H7 (cell line): ENCODE measurements around the gene DUOX1. TPM values are rescaled to one million over a fixed set of nuclear protein-coding genes. Genes with fewer than 3 reads are reported as not detected.
"Not testable (repeated sequence)": the region's sequence is repeated elsewhere in the genome, so short reads cannot be mapped to it uniquely, and the experiment has no call there.

Source experiments
- DNase-seq: peaks from one replicate; pipeline ENCODE4 v3.0.0; 2012
- H3K27me3 ChIP-seq: 2 replicates; pipeline ENCODE4 v1.6.0; 2011; ENCODE audit warnings: mild to moderate bottlenecking, low read length; ENCODE audit not compliant: control insufficient read depth, insufficient read depth
- H3K36me3 ChIP-seq: replicated peaks from 2 replicates; pipeline ENCODE4 v1.5.1; 2011; ENCODE audit warnings: low read length; ENCODE audit not compliant: control insufficient read depth, insufficient read depth
- H3K4me3 ChIP-seq: 2 replicates; pipeline ENCODE4 v1.5.1; 2011; ENCODE audit warnings: low read depth, mild to moderate bottlenecking, control low read depth, low read length, moderate library complexity; ENCODE audit not compliant: insufficient read depth
- total RNA-seq: library from RNA; depleted of rRNA; stranded (reverse); fragments of >200 nt; shearing (Covaris generic); gene quantifications from 2 replicates; pipeline ENCODE4 v1.2.3, GENCODE V29; 2014; rRNA removed

DUOX1 gene
- 0.24 and 0.37 TPM in 2 replicates for total RNA-seq

GRCh38 chr15:45129651-45130129 lies at the start of gene DUOX1, which contains the start of gene DUOXA1:
Gene DUOX1 (plus strand): TSS chr15:45129994. CDS start chr15:45131967, 1,973 bp downstream.
Gene DUOXA1 (minus strand): TSS chr15:45129879. CDS start chr15:45123014, 6,865 bp downstream.
- Histone ChIP-seq H3K27me3 (peaks cover 92% of the 10 kb centered on the region), H3K4me3 (peak within 1 kb of the TSS; percentile 54), H3K36me3 (no peaks in the 10 kb centered on the region)
- peak; percentile 94 for DNase-seq

GRCh38 chr15:45080593-45080992 lies 49.2 kb upstream of the DUOX1 start:
- H3K36me3 ChIP-seq, DNase-seq, H3K27me3 ChIP-seq, H3K4me3 ChIP-seq: not testable (repeated sequence)

GRCh38 chr15:45082412-45082811 lies 47.4 kb upstream of the DUOX1 start:
- not testable (repeated sequence) for H3K4me3 ChIP-seq, DNase-seq, H3K27me3 ChIP-seq, H3K36me3 ChIP-seq

GRCh38 chr15:45083223-45083622 lies 46.6 kb upstream of the DUOX1 start:
- no peak for DNase-seq
- H3K4me3 ChIP-seq, result no peak overlapping the region
- H3K27me3 ChIP-seq, result no peaks in the 10 kb centered on the region
- H3K36me3 ChIP-seq, result no peaks in the 10 kb centered on the region

DNA sequence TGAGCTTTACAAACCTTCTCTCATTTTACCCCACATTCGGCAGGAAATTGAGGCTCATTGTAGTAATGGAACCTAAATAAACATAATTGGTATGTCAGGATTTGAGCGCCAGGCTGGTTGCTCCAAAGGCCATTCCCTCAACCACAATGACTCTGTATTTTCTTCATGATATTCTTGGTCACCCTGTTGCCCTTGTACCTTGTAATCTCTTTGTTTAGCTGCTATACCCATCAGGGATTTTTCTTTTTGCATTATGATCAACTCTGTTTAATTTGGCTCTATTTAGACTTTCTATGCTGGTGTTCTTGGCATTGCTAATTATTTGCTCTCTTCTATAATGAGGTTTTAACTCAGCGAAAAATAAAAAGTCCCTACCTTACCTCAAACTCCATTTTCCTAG lies 45.6 kb upstream of the DUOX1 start:
- no peak for DNase-seq
- Histone ChIP-seq H3K27me3 (no peaks in the 10 kb centered on the region), H3K36me3 (no peaks in the 10 kb centered on the region), H3K4me3 (no peak overlapping the region)

DNA sequence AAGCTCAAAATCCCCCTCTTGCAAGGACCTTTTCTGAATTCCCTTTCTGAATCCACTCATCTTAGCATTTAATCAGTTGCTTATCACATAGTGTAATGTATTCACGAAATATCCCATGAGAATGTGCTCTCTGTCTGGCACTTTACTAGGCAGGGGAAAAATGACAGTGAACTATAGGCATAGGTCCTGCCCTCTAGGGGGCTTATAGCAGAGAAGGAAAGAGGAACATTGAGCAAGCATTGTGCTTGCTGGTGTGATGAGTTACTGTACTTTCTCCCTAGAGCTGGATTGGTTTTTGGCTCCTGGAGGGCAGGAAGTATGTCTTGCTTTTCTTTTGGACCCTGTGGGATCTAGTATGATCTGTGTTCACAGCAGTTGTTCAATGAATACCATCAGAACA lies 42.3 kb upstream of the DUOX1 start:
- Histone ChIP-seq H3K27me3 (no peaks in the 10 kb centered on the region; the same call in 1 of the 2 replicates), H3K36me3 (no peaks in the 10 kb centered on the region), H3K4me3 (no peak overlapping the region)
- peak; percentile 20 for DNase-seq

DNA sequence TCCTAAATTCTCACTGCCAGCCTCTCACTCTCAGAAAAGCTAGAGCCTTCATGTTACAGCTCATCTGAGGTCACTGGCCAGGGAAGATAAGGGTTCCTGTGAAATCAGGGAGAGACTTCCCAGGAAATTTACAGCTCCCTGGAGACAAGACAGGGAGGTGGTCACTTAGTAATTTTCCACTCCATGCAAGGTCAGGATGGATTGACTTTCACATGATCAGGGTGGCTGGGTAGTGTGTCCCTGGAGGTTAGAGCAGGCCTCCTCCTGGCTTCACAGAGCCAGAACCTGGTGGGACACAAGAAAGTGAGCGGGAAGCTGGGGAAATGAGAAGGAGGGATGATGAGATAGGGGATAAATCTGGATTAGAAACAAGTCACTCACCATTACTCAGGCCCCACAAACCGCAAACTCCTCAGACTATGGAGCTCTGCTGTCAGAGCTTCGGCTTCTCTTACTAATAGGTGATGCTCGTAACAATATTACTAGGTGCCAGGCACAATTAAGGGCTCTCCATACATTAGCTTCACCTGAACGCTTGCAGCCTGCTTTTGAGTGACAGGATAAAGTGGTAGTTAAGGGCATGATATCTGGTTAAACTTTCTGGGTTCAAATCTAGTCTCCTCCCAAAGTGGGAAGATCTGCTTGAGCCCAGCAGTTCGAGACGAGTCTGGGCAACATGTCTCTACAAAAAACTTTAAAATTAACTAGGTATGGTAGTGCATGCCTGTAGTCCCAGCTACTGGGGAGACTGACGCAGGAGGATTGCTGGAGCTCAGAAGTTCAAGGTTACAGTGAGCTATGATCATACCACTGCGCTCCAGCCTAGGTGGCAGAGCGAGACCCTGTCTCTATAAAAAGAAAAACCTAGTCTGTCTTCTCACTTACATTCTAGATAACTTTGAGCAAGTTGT lies 40.7 kb upstream of the DUOX1 start:
- Histone ChIP-seq H3K36me3 (no peaks in the 10 kb centered on the region), H3K4me3 (no peak overlapping the region), H3K27me3 (no peaks in the 10 kb centered on the region; the same call in 1 of the 2 replicates)
- DNase-seq, result no peak

DNA sequence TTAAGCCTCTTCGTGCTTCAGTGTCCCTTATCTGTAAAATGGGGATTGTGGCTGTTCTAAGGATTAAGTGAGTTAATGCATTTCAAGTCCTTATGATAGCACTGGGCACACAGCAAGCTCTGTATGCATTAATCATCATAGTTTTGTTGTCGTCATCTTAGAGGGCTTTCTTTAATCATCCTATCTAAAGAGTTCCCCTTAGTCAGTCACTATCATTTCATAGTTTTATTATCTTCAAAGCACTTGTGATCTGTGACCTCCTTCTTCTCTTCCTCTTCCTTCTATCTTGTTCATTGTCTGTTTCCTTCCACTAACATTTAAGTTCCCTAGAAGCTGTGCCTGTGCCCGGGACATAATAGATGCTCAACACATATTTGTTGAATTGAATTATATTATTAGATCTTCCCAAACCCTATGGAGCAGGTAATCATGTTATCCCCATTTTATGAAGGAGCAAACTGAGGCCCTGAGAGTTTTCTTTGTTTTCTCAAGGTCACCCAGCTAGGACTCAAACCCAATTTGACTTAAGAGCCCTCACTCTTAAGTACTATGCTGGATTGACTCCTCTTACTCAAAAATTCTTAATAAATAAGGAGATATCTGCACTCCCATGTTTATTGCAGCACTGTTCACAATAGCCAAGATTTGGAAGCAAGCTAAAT lies 40.0 kb upstream of the DUOX1 start:
- no peaks in the 10 kb centered on the region; the same call in 1 of the 2 replicates for H3K27me3 ChIP-seq
- no peak overlapping the region for H3K4me3 ChIP-seq
- no peaks in the 10 kb centered on the region for H3K36me3 ChIP-seq
- no peak for DNase-seq

- DNase-seq, result no peak
- no peaks in the 10 kb centered on the region; the same call in 1 of the 2 replicates for H3K27me3 ChIP-seq
- H3K4me3 ChIP-seq, result no peak overlapping the region
- no peaks in the 10 kb centered on the region for H3K36me3 ChIP-seq
Measured at GRCh38 chr15:45091161-45091560, 38.6 kb upstream of the DUOX1 start.

DNA sequence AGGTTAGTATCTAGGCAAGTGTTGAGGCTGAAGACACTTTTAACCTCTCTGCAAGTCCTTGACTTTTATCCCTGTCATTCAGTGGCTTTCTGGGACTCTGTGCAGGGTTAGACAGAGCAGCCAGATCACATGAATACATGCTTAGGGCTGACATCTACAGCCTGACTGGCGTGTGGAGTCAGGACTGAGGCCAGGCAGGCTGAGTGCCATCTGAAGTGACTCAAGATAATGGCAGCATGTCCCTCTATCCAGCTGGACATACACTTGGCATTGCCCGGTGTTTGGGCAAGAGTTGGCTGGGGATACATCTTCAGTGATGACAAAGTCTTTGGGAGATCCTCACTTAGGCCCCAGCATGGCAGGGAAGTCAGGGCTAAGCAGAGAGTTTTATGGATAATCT lies 38.2 kb upstream of the DUOX1 start:
- no peaks in the 10 kb centered on the region; the same call in 1 of the 2 replicates for H3K27me3 ChIP-seq
- no peaks in the 10 kb centered on the region for H3K36me3 ChIP-seq
- no peak for DNase-seq
- H3K4me3 ChIP-seq, result no peak overlapping the region

GRCh38 chr15:45093013-45093412 lies 36.8 kb upstream of the DUOX1 start:
- Histone ChIP-seq H3K36me3 (no peaks in the 10 kb centered on the region), H3K4me3 (no peak overlapping the region), H3K27me3 (no peaks in the 10 kb centered on the region; the same call in 1 of the 2 replicates)
- no peak for DNase-seq

DNA sequence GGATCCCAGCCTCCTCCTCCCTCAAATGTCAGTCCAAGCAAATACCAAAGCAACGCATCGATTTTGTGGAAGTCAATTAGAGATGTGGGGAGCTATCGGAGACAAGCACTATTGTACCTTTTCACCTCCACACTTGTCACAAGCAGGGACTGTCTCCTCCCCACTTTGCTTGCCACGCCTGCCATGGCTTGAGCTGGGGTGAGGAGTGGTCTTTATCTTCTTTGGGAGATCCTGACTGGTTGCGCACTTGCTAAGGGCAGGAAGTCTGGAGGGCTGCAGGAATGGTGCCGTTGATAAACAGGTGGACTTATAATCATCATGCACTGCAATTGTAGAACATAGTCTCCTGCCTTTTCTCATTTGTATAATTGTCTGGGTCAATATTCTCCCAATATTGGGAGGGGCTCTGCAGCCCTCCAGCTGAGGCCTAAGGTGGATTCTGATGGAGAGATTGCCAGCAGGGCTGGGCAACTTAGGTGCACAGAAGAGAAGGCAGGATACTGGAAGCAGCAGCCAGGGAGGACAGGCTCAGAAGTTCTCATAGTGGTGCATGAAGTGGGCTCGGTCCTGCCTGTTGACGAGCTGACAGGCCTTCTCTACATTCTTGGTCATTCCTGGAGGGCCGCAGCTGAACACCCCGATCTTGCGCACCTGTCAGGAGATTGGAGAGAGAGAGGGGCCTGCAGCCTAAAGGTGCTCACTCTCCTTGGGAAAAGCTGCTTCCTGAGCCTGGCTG lies 36.0 kb upstream of the DUOX1 start:
- DNase-seq, result no peak
- H3K36me3 ChIP-seq, result no peaks in the 10 kb centered on the region
- H3K4me3 ChIP-seq, result no peak overlapping the region
- no peaks in the 10 kb centered on the region; the same call in 1 of the 2 replicates for H3K27me3 ChIP-seq

DNA sequence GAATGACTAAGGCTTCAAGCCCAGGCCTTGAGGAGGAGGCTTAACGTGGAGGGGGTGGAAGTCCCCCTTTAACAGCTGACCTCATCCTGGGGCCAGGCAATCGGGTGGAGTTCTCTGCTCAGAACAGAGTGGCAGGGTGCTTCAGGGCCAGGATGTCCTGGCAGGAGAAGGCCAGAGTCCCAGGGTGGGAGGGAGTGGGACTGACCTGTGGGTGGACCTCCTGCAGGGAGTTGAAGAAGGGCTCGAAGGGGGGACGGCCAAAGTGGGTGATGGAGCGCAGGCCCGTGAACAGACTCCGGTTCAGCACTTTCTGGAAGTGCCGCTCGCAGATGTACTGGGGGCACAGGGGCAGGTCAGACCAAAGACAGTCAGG lies 35.5 kb upstream of the DUOX1 start:
- H3K4me3 ChIP-seq, result no peak overlapping the region
- no peaks in the 10 kb centered on the region; the same call in 1 of the 2 replicates for H3K27me3 ChIP-seq
- peak; percentile 29 for DNase-seq
- no peaks in the 10 kb centered on the region for H3K36me3 ChIP-seq

GRCh38 chr15:45095661-45096060 lies 34.1 kb upstream of the DUOX1 start:
- no peaks in the 10 kb centered on the region; the same call in 1 of the 2 replicates for H3K27me3 ChIP-seq
- no peak for DNase-seq
- no peak overlapping the region for H3K4me3 ChIP-seq
- H3K36me3 ChIP-seq, result no peaks in the 10 kb centered on the region
